NCI-H1092 (cell line): Measurements from ENCODE around the gene ATP8A1.
A peak's percentile ranks its signal among the peaks of the same experiment; 100 is the strongest.

Source experiments
- DNase-seq: peaks from one replicate; lab custom pipeline; 2025; lab: John Stamatoyannopoulos, UW

Gene ATP8A1

DNA sequence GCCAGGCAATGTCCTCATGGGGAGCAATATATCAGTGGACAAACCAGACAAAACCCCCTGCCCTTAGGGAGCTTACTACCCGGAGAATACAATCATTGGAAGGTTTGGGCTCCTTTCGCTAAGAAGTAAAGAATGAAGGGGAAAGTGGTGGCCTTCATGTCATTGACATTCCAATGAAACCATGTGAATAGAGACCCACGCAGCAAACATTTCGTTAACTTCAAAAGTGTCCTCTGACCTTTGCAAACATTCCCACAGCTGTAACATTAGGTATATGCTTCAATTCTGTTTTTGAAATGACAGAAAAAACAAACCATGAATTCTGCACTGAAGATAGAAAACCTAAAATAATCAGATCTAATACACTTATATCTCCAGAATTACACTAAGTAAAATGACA lies 7.0 kb downstream of the ATP8A1 start:
- DNase-seq, result no peak

DNA sequence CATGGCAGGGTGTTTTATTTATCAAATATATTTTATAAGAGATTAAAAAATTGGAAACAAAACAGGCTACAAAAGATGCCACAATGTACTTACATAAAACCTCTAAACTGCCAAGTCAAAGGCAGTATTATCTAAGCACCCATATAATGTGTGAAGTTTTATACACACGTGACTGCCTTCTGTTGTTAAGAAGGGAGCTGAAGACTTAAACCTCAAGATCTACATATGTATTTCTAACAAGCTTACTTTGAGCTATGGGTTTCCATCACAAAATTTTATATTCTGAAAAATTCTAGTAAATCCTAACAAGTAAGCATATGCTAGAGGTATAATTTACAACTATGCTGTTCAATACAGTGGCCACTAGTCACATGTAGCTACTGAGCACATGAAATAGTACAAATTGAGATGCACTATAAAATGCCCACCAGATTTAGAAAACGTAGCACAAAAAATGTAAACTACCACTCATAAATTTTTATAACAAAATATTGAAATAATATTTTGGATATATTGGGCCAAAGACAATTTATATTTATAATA lies 9.8 kb downstream of the ATP8A1 start:
- DNase-seq, result no peak

DNA sequence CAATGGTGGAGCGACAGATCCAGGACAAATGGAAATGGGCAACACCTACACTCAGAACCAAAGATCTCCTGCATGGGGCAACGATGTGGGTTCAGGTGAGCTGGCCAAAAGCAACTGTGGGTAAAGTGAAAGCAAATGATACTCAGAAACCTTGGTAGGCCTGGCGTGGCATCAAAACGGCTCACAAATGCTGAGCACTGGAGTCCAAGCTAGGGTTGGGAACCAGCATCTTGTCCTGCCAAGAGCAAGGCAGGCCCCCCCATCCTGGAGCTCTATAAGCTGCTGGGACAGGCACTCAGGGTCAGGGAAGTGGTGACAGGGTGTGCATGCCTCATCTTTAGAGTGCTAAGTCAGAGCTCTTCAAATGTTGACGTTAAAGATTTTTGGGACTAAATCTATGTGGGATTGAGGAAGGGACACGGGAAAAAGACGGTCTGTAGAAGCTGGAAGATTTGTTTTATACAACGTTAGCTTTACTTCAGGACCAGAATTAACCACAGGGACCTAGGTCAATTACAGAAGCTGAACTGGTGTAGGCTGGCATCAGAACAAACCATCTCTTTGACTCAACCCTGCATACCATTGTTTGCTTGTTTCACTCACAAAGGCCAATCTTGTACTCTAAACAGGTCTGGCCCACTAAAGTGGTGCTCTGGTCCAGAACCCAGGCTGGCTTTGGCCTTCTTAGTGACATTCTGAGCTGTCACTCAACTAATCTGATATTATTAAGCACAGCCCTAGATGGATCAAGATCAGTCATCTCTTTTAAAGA lies 10.7 kb downstream of the ATP8A1 start:
- DNase-seq, result no peak

DNA sequence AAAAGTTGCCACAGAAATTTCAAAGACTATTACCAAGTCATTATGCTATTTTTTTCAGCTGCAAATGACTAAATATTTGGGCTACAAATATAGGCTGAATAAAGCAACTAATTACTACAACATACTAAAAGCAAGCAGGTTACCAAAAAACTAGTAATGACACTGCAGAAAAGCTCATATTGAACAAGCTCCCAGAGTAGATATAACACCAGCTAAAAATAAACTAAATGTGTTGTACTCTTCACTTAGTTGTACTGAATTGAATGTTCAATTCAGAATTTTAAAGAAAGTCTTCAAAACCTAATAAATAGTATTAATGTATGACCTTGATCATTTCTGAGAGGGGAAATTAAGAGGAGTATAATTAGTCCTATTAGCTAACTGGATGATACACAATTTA lies 12.0 kb downstream of the ATP8A1 start:
- DNase-seq, result no peak

DNA sequence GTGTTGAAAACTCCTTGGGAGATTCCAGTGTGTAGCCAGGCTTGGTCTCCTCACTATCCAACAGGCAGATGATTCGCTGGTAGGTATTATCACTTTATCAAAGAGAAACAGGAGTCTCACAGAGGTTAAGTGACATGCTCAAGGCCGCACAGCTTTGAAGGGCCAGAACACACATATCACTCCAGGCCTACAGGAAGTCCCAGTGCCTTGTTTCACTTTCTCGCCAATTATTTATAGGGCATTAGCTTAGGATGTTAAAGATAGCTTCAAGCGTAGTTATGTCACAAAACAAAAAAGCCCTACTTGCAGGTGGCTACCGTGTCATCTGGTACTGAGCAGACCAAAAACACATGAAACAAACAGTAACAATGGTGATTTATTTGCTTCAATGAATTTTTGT lies 13.2 kb downstream of the ATP8A1 start:
- no peak for DNase-seq

DNA sequence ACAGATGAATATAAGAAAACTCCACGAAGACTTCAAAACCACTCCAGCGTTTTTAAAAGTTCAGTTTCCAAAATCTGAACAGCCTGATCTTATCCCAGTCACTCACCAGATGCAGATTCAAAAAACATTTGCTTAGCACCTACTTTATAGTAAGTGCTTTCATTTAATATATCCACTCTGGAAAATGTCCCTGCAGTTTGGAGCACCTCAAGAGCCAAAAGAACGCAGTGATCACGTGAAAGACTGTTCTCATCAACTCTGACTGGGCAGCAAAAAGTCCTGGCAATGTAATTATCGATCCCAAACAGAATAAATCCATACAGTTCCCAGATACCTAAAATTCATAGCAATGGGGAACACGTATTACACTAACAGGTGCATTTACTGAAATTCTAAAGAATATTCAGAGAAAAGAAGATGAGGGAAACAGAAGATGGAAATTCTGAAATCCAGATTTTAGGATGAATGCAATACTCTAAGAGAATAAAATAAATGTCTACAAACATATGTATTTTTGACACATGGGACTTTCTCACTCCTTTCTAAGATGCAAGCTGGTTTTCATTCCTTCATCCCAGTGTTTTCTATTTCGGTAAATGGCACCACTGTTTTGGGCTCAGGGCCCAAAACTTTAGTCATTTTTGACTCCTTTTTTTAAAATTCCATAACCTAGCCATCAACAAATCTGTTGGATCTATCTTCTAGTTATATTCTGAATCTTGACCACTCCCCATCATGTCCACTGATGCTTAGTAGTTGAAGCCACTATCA lies 13.9 kb downstream of the ATP8A1 start:
- DNase-seq, result no peak

DNA sequence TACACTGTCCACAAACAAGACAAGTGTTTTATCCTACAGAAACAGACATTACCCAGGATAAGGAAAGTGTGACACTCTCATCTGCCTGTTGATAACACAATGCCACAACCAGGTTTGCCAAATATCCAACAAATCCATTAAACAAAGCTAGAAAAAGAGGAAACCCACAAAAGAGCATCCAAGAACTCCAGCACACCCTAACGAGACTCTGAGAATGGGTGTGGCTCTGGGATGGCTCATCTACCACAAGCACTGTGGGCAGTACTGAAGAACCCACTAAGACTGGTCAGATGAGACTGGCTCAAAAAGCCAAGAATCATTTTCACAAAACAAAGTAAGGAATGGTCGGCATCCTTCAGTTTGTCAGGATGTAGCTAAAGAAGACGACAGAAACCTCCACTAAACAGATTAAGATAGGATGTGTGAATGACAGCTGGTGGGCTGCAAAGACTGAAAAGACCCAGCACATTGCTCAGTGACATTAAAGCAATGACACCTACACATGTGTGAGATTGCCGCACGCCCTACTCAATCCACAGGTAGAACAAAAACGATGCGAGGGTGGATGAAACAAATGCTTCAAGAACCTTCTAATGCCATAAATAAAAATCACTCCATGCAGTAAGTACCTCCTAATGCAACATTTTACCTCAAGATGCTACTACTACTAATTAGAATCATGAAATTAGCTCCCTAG lies 14.7 kb downstream of the ATP8A1 start:
- no peak for DNase-seq

DNA sequence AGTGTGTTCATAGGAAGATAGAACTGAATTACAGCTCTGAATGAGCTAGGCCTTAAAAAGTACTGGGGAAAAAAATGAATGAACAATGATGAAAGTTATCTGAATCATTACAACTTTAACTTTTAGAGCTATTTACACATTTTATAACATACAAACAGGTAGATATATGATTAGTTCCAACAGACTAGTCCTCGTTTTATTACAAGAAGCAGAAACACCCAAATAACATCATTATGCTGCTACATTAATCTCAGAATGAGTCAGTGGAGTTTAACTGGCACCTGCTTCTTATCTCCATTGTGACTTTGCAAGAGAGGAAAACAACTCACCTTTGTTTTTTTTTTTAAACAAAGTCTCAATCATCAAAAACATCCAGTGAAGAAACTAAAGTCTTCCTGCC lies 15.2 kb downstream of the ATP8A1 start:
- no peak for DNase-seq

DNA sequence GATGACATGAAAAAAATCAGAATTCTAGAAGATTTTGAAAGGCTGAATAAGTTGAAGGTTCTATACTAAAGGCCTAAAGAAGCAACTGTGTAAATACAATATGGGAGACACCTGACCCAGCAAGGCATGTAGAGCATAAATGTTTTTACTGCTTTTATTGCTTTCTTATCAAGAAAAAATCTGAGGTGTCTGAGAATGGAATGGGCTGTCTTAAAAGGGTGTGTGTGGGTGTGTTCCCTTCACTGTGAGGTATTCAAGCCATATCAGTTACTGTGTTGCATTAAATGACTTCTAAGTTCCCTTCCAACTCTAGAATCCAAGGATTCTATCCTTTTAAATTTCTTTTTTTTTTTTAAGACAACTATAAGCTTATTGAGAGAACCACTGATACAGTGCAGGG lies 15.7 kb downstream of the ATP8A1 start:
- DNase-seq, result no peak

DNA sequence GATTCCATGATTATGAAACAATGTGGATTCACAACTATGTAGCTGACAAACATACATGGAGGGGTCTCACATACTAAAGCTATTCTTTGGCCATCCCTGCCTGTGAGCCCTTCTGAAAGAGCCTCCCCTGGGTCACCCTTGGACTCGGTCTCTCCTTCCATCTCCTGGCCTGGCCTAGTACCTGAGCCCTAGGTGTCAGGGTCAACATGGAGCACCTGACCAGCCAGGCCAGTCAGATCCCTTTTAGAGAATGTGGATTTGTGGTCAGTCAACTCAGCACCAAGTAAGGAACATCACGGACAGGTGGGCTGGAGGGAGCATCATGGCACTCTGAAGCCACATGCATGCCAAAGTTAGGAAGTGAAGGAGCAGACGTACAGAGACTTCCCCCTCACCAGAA lies 16.3 kb downstream of the ATP8A1 start:
- no peak for DNase-seq

DNA sequence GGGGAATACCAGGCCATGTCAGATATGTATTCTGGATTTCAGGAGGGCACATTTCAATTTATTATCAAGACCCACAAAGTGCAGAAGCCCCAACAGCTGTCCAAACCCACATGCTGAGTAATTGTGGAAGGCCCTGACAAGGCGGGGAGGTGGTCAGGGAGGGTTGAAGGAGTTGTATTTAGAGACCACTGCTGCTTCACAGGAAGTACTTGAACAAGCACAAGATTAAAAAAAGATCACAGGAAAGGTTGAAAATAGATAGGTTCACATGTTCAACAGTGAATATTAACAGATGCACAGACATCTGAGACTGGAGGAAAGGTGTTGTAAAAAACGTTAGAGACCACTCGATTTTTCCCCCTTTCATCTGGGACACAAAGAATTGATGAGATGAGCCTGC lies 17.9 kb downstream of the ATP8A1 start:
- DNase-seq, result no peak

DNA sequence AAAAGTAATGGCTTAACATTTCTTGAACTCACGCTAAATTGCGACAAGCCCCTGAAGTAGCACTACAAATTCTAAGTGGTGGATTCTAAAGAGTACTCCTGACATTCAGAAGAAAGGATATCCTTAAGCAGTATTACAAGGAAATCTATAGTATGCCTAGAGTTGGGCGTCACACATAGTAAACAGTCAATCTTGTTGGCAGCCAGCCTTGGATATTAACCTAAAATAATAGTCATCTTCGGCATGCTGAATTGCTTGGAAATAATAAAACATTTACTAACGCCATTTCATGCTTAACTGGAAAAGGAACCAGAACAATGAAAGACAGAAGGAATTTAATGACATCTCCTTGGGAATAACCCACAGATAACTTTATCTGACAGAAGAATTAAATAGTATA lies 18.6 kb downstream of the ATP8A1 start:
- DNase-seq, result no peak

DNA sequence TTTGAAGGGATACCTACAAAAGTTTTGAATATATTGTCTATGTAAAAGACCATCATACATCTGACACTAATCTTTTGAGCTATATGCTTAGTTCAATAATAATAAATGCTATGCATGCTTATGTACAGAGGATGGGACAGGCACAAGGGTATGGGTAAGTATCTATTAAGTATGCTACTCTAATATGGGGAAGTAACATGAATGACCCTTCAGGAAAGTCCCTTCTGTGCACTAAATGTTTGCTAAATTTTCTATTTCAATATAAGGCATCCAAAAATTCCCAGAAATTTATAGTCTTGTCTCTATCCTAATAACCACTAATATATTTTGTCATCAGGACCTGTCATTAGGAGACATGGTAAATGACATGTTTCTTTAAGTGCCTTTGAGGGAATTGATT lies 19.0 kb downstream of the ATP8A1 start:
- DNase-seq, result no peak

DNA sequence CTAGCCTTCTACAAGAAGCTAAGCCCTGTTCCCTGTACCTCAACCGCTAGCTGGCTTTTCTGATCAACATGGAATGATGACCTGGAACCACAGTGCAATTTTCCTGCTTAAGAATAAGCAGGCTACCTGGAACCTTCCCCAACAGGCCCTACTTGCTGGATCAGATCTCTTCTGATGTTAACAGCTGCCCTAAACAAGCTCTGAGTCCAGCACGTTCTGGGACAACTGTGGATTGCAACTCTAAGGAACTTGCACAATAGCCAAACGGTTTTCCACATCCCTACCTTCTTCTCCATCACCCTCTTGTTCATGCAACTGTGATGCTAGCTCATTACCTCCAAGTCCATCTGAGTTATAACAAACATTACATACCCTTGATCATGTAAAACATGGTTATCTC lies 19.8 kb downstream of the ATP8A1 start:
- no peak for DNase-seq

DNA sequence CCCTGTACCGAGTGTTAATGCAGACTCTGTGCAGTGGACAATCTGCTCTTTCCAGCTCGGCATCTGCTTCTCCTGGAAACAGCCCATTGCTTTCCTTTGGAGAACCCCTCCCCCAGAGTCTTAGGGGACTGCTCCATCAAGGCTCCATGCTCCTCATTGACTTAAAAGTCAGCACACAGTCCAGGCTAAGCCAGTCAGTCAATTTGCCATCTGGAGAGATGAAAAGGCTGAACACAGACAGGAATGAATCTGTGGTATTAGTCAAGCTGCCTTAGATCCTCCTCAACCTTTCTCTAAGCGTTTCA lies 20.3 kb downstream of the ATP8A1 start:
- DNase-seq, result no peak

DNA sequence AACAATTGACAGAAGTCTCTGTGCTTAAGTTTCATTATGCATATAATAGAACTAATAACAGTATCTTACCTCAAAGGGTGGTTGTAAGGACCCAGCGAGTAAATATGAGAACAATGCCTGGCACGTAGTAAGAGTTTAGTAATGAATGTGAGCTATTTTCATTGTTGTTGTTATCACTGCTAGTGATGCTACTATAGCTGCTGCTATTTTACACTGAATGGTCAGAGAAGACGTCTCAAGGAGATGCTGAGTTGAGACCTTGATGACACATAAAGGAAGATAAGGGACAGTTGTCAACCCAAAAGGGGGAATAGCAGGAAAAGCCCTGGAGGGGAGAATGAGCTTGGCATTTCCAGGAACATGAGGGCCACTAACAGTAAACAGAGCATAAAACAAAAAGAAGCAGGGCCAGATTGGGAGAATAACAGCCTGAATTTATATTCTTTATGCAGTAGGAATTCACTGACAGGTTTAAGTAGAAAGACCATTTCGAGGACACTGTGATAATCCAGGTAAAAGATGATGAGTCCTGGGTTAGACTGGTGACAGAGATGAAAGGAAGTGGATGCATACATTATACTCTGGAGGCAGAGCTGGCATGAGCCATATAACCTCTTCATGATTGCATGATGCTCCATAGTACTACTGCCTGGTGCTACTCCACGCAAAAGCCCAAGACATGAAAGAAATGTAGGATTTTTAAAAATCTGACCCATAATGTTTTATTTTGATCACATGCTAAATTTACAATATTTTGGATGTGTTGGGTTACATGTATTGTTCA lies 23.1 kb downstream of the ATP8A1 start:
- DNase-seq, result no peak

DNA sequence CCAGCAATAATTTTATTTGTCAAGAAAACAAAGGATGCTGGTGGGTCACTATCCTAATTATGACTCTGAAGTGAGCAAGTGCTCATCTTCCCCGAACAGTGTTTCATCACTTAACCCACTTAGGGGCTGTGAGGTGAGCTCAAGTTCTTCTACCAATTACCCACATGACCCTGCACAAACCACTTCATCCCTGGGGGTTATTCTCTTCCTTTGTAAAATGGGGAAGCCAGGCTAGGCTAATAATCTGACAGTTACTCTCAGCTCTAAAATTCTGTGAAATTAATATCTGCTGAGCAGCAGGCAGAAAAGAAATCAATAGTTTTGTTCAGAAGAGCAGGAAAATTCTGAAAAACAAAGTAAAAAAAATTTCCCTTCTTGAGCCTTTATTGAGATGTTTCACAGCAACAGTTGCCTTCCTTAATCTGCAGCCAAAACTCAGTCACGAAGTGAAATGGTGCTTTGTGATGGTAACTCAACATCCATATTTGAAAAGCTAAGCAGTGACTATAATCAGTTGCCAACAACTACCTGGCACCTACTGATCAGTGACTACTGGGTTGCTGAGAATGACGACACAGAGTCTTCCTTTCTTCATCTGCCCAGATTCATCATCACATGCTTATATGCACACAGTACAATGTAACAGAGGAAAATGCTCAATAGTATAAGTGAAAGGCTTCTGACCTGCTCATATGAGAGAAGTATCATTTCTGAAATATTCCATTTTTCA lies 24.1 kb downstream of the ATP8A1 start:
- no peak for DNase-seq

DNA sequence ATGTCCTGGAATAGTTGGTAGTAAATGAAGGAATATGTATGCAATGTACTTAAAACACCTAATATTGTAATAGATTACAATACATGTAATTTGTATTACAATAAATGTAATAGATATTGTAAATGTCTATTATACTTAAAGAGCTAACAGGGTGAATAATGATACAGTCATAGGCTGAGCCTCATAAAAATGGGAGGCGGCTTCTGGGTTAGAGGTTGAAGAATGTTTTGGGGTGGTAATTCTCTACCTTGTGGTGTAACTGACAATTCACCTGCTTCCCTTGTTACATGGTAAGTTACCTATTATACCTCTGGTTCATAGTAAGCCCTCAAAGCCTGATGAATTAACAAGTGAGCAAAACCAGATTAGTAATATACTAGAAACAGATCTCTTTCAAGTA lies 26.0 kb downstream of the ATP8A1 start:
- DNase-seq, result no peak

DNA sequence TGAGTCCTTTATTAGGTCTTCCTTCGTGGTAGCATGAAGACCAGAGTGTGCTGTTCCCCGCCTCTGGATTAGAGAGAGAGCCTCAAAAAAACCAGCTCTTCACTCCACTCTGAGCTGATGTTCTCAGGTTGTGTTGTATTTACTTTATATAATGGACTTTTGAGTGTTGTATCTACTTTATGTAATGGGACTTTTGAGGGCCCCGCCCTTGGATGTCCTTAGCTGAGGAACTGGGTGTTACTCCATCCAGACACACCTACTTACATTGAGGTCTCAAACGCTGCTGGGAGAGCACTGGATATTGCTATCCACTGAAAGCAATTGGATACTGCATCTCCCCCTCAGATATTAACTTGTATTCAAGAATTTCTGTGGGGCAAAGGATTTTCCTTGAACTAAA lies 28.2 kb downstream of the ATP8A1 start:
- no peak for DNase-seq

DNA sequence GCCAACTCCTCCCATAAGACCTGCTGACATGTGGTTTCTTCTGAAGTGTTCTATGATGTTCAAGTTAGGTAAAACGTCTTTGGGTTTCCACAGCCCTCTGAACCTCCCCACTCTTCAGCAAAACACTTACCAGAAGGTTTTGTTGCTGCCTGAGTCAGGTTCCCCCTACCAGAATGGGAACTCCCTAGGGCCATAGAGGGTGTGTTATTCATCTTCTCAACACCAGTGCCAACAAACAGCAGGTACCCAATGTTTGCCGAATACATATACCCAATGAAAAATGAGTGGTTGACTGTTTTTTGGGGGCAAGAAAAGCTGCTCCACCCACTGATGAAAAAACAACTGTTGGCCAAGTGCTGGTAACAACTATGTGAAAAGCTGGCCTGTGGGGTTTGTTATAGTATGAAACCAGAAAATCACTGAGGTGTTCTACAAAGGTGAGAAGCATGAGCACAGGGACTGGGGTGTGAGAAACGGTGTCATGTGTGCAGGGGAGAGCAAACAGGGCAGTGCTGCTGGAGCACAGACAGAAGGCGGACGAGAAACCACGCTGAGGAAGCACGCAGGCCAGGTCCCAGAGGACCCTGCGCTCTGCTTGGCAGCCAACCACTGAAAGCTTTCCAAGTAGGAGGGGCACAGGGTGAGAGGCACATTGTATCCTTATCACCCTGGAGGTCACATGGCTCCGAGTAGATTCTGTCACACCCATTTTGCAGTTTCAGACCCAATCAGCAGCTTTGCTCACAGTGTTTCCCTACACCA lies 28.8 kb downstream of the ATP8A1 start:
- peak; percentile 69 for DNase-seq

DNA sequence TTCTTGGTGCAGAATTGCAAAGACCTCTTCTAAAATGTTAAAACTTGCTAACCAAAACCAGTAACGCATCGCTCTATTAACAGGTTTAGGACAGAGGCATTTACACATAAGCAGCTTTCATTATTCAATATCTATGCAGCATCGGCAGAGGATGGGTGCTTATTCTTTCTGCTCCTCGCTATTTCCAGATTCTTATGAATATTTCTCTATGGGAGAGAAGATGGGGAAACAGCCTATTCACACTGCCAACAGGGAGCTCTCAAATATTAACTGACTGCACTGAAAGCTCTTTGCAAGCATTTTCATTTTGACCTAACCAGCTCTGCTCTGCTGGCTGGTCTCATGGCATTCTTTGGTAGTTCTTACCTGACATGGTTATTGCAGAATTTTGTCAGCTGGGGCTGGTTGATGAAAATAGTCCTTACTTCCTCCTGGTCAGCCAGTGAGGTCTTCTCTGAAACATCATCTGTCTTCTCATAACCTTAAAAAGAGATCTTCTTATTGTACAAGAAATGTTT lies 30.2 kb downstream of the ATP8A1 start:
- DNase-seq, result no peak
